Subcutaneous abdominal adipose tissue (tissue), 5 donors: ENCODE results near the gene HLTF.

ENCODE experiments used
- H3K27ac ChIP-seq: one replicate; pipeline ENCODE4 v1.7.0; 2013; ENCODE audit warnings: low read depth, mild to moderate bottlenecking, inconsistent platforms, low read length, moderate library complexity
- H3K27me3 ChIP-seq, 5 donors: one replicate each; pipeline ENCODE4 v1.7.0; 2013; ENCODE audit warnings: low read length in 5 of 5, inconsistent platforms in 1 of 5; ENCODE audit not compliant: control insufficient read depth in 5 of 5, insufficient read depth in 4 of 5
- H3K36me3 ChIP-seq, 5 donors: one replicate each; pipeline ENCODE4 v1.7.0; 2013; ENCODE audit warnings: low read length in 5 of 5; ENCODE audit not compliant: control insufficient read depth in 5 of 5, insufficient read depth in 5 of 5
- H3K4me1 ChIP-seq, 5 donors: one replicate each; pipeline ENCODE4 v1.7.0; 2013; ENCODE audit warnings: low read length in 5 of 5, mild to moderate bottlenecking in 3 of 5, moderate library complexity in 1 of 5; ENCODE audit not compliant: control insufficient read depth in 5 of 5, insufficient read depth in 5 of 5
- H3K4me3 ChIP-seq, 5 donors: one replicate each; pipeline ENCODE4 v1.7.0; 2013; ENCODE audit warnings: low read length in 5 of 5, low read depth in 1 of 5
- H3K9ac ChIP-seq, 5 donors: one replicate each; pipeline ENCODE4 v1.7.0; 2013; ENCODE audit warnings: low read length in 5 of 5, mild to moderate bottlenecking in 4 of 5, moderate library complexity in 3 of 5
- H3K9me3 ChIP-seq, 5 donors: one replicate each; pipeline ENCODE4 v1.7.0; 2013; ENCODE audit warnings: low read length in 5 of 5; ENCODE audit not compliant: control insufficient read depth in 5 of 5
- donor health status: healthy.
- donor health status: healthy.
- donor health status: healthy.
- donor health status: healthy.
- donor health status: healthy.

Gene HLTF

GRCh38 chr3:149020839-149021252, 65.5 kb downstream of the HLTF start:
- Histone ChIP-seq H3K4me1 (peaks cover 0 to 6% (median 0%) of the 10 kb centered on the region in 5 donors), H3K27me3 (no peaks in the 10 kb centered on the region), H3K9me3 (no peaks in the 10 kb centered on the region), H3K9ac (no peak overlapping the region), H3K36me3 (peaks cover 21 to 52% (median 37%) of the 10 kb centered on the region in 5 donors), H3K4me3 (no peak overlapping the region), H3K27ac (no peak overlapping the region)

- Histone ChIP-seq H3K4me1 (peaks cover 0 to 6% (median 0%) of the 10 kb centered on the region in 5 donors), H3K36me3 (peaks cover 16 to 48% (median 35%) of the 10 kb centered on the region in 5 donors), H3K9ac (no peak overlapping the region), H3K27ac (no peak overlapping the region), H3K27me3 (no peaks in the 10 kb centered on the region), H3K9me3 (no peaks in the 10 kb centered on the region), H3K4me3 (no peak overlapping the region)
These were observed 66.0 kb downstream of the HLTF start for GRCh38 chr3:149020196-149020838.

- Histone ChIP-seq H3K4me1 (peaks cover 0 to 6% (median 0%) of the 10 kb centered on the region in 5 donors), H3K4me3 (no peak overlapping the region), H3K9me3 (no peaks in the 10 kb centered on the region), H3K9ac (no peak overlapping the region), H3K36me3 (peaks cover 10 to 44% (median 28%) of the 10 kb centered on the region in 5 donors), H3K27me3 (no peaks in the 10 kb centered on the region), H3K27ac (no peak overlapping the region)
These were observed 66.8 kb downstream of the HLTF start for GRCh38 chr3:149019580-149019979.

GRCh38 chr3:149018247-149018646, 68.1 kb downstream of the HLTF start:
- H3K27me3 ChIP-seq: no peaks in the 10 kb centered on the region
- H3K4me1 ChIP-seq: peaks cover 0 to 6% (median 0%) of the 10 kb centered on the region in 5 donors
- H3K9ac ChIP-seq: no peak overlapping the region
- H3K9me3 ChIP-seq: no peaks in the 10 kb centered on the region
- H3K27ac ChIP-seq: no peak overlapping the region
- no peak overlapping the region for H3K4me3 ChIP-seq
- H3K36me3 ChIP-seq: peaks cover 3 to 40% (median 23%) of the 10 kb centered on the region in 5 donors

- Histone ChIP-seq H3K9ac (no peak overlapping the region), H3K27ac (no peak overlapping the region), H3K36me3 (peaks cover under 1 to 43% (median 23%) of the 10 kb centered on the region in 5 donors), H3K4me1 (peaks cover 0 to 6% (median 0%) of the 10 kb centered on the region in 5 donors), H3K27me3 (no peaks in the 10 kb centered on the region), H3K4me3 (no peak overlapping the region), H3K9me3 (no peaks in the 10 kb centered on the region)
These were observed 69.4 kb downstream of the HLTF start for GRCh38 chr3:149016669-149017541.

GRCh38 chr3:149016242-149016641, 70.1 kb downstream of the HLTF start:
- H3K9ac ChIP-seq: no peak overlapping the region
- peaks cover 2 to 44% (median 20%) of the 10 kb centered on the region in 5 donors for H3K36me3 ChIP-seq
- no peaks in the 10 kb centered on the region for H3K9me3 ChIP-seq
- peaks cover 0 to 8% (median 3%) of the 10 kb centered on the region in 5 donors for H3K4me1 ChIP-seq
- no peak overlapping the region for H3K4me3 ChIP-seq
- H3K27me3 ChIP-seq: no peaks in the 10 kb centered on the region
- H3K27ac ChIP-seq: no peak overlapping the region

- no peak overlapping the region for H3K9ac ChIP-seq
- peaks cover 8 to 47% (median 28%) of the 10 kb centered on the region in 5 donors for H3K36me3 ChIP-seq
These were observed 70.9 kb downstream of the HLTF start for GRCh38 chr3:149015393-149015792.

GRCh38 chr3:149013726-149014125, 72.6 kb downstream of the HLTF start:
- Histone ChIP-seq H3K27ac (no peak overlapping the region), H3K36me3 (peaks cover 11 to 55% (median 34%) of the 10 kb centered on the region in 5 donors), H3K9ac (no peak overlapping the region), H3K9me3 (no peaks in the 10 kb centered on the region), H3K27me3 (no peaks in the 10 kb centered on the region), H3K4me1 (peaks cover 0 to 8% (median 0%) of the 10 kb centered on the region in 5 donors), H3K4me3 (no peak overlapping the region)

More at GRCh38 chr3:149015393-149015792, 70.9 kb downstream of the HLTF start:
- no peak overlapping the region for H3K4me3 ChIP-seq
- peaks cover 0 to 8% (median 3%) of the 10 kb centered on the region in 5 donors for H3K4me1 ChIP-seq
- no peaks in the 10 kb centered on the region for H3K27me3 ChIP-seq
- H3K9me3 ChIP-seq: no peaks in the 10 kb centered on the region
- no peak overlapping the region for H3K27ac ChIP-seq

GRCh38 chr3:149011676-149012075, 74.7 kb downstream of the HLTF start:
- Histone ChIP-seq H3K27ac (no peak overlapping the region), H3K27me3 (no peaks in the 10 kb centered on the region), H3K4me1 (peaks cover 0 to 6% (median 0%) of the 10 kb centered on the region in 5 donors), H3K9me3 (no peaks in the 10 kb centered on the region), H3K36me3 (peaks cover 12 to 71% (median 44%) of the 10 kb centered on the region in 5 donors), H3K4me3 (no peak overlapping the region), H3K9ac (no peak overlapping the region)

GRCh38 chr3:149010966-149011365, 75.4 kb downstream of the HLTF start:
- Histone ChIP-seq H3K9ac (no peak overlapping the region), H3K9me3 (no peaks in the 10 kb centered on the region), H3K27me3 (no peaks in the 10 kb centered on the region), H3K4me1 (peaks cover 0 to 6% (median 0%) of the 10 kb centered on the region in 5 donors), H3K36me3 (peaks cover 15 to 75% (median 44%) of the 10 kb centered on the region in 5 donors), H3K27ac (no peak overlapping the region), H3K4me3 (no peak overlapping the region)
